Measurements from ENCODE around the gene XAB2. TPM values are rescaled to one million over a fixed set of nuclear protein-coding genes. Genes with fewer than 3 reads are reported as not detected.

The XAB2 gene
- total and polyA plus RNA-seq, 2 experiments from 2014 or later: 27.5 to 81.5 TPM

DNA sequence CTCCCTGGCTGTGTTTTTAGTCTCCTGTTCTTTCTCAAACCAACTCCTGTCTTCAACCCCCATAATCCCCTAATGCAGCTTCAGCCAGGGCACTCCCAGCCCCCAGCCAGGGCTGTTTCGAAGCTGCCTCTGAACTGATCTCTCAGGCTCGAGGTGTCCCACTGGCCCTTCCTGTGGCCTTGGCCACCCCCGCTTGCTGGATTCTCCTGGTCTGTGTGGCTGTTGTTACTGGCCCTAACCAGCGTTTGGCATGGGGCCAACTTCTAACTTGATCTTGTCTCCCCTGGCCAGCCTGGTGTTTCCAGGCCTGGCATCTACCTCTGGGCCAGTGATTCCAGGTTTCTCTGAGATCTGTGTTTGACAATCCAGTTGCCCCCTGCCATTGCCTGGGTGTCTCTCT lies 11.0 kb downstream of the XAB2 start:
- no peaks in the 10 kb centered on the region for H3K4me1 ChIP-seq (ENCODE audit: low read depth)
- no peak overlapping the region for H3K4me3 ChIP-seq
- peaks cover 19% of the 10 kb centered on the region for H3K36me3 ChIP-seq
- H3K27ac ChIP-seq: no peak overlapping the region
- no peaks in the 10 kb centered on the region for H3K9me3 ChIP-seq (ENCODE audit: low read depth)
- TF ChIP-seq, protein P1, sequence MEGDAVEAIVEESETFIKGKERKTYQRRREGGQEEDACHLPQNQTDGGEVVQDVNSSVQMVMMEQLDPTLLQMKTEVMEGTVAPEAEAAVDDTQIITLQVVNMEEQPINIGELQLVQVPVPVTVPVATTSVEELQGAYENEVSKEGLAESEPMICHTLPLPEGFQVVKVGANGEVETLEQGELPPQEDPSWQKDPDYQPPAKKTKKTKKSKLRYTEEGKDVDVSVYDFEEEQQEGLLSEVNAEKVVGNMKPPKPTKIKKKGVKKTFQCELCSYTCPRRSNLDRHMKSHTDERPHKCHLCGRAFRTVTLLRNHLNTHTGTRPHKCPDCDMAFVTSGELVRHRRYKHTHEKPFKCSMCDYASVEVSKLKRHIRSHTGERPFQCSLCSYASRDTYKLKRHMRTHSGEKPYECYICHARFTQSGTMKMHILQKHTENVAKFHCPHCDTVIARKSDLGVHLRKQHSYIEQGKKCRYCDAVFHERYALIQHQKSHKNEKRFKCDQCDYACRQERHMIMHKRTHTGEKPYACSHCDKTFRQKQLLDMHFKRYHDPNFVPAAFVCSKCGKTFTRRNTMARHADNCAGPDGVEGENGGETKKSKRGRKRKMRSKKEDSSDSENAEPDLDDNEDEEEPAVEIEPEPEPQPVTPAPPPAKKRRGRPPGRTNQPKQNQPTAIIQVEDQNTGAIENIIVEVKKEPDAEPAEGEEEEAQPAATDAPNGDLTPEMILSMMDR (IDR thresholded peaks at IDR 0.05; ENCODE audit: low read depth, low read length): no peak
- H3K27me3 ChIP-seq: no peaks in the 10 kb centered on the region
- no peak for DNase-seq (ENCODE audit: low read depth in 1 of 2, low spot score in 1 of 2)

DNA sequence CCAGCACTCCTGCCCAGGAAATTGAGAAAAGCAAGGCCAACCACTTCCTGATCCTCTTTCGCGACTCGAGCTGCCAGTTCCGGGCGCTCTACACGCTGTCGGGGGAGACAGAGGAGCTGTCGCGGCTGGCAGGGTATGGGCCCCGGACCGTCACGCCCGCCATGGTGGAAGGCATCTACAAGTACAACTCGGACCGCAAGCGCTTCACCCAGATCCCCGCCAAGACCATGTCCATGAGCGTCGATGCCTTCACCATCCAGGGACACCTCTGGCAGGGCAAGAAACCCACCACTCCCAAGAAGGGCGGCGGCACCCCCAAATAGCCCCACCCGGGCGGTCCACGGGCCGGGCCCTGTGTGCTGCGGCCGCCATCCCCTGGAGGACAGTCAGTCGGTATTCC lies 11.6 kb downstream of the XAB2 start:
- Histone ChIP-seq H3K27ac (no peak overlapping the region), H3K4me3 (no peak overlapping the region), H3K36me3 (peaks cover 15% of the 10 kb centered on the region), H3K27me3 (no peaks in the 10 kb centered on the region), H3K4me1 (ENCODE audit: low read depth) (no peaks in the 10 kb centered on the region), H3K9me3 (ENCODE audit: low read depth) (no peaks in the 10 kb centered on the region)
- no peak for DNase-seq (ENCODE audit: low read depth in 1 of 2, low spot score in 1 of 2)
- TF ChIP-seq, protein P1 (IDR thresholded peaks at IDR 0.05; ENCODE audit: low read depth, low read length): no peak

DNA sequence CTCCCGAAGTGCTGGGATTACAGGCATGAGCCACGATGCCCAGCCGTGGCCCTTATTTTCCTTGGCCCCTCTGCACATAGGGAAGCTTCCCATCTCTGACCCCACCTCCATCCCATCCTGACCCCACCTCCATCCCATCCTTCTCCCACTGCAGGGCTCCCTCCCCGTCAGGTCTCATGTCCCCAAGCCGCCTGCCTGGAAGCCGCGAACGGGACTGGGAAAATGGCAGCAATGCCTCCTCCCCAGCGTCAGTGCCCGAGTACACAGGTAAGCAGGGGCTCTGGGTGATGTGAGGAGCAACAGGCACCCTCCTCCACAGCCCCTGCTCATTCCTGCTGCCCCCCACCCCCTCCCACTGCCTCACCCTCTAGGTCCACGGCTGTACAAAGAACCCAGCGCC lies 12.2 kb downstream of the XAB2 start:
- H3K9me3 ChIP-seq (ENCODE audit: low read depth): no peaks in the 10 kb centered on the region
- no peak overlapping the region for H3K27ac ChIP-seq
- H3K36me3 ChIP-seq: peaks cover 14% of the 10 kb centered on the region
- TF ChIP-seq, protein P1 (IDR thresholded peaks at IDR 0.05; ENCODE audit: low read depth, low read length): no peak
- no peak for DNase-seq (ENCODE audit: low read depth in 1 of 2, low spot score in 1 of 2)
- no peak overlapping the region for H3K4me3 ChIP-seq
- no peaks in the 10 kb centered on the region for H3K4me1 ChIP-seq (ENCODE audit: low read depth)
- H3K27me3 ChIP-seq: no peaks in the 10 kb centered on the region

DNA sequence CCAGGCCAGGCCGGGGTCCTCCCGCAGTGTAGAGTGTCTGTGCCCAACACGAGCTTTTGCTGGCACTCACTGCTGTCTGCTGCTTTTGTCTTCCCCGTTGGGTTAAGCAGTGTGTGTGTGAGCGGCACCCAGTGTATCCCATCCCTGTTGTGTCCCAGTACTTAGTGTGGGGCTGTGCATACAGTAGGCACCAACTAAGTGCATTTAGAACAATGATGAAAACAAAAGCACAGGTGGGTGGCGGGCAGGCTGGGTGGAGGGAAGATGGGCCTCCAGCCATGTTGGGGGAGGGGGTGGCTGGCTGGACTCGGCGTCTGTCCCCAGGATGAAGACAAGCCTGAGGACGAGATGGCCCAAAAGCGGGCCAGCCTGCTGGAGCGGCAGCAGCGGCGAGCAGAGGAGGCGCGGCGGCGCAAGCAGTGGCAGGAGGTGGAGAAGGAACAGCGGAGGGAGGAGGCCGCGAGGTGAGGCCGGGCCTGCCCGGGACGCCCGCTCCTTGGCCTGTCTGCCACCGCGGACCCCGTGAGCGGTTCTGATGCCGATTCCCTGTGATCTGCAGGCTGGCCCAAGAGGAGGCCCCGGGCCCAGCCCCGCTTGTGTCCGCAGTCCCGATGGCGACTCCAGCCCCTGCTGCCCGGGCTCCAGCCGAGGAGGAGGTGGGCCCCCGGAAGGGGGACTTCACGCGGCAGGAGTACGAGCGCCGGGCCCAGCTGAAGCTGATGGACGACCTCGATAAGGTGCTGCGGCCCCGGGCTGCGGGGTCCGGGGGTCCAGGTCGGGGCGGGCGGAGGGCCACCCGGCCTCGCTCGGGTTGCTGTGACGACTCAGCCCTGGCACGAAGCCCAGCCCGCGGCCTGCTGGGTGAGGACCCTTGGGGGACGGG lies 14.2 kb downstream of the XAB2 start:
- no peak for DNase-seq (ENCODE audit: low read depth in 1 of 2, low spot score in 1 of 2)

DNA sequence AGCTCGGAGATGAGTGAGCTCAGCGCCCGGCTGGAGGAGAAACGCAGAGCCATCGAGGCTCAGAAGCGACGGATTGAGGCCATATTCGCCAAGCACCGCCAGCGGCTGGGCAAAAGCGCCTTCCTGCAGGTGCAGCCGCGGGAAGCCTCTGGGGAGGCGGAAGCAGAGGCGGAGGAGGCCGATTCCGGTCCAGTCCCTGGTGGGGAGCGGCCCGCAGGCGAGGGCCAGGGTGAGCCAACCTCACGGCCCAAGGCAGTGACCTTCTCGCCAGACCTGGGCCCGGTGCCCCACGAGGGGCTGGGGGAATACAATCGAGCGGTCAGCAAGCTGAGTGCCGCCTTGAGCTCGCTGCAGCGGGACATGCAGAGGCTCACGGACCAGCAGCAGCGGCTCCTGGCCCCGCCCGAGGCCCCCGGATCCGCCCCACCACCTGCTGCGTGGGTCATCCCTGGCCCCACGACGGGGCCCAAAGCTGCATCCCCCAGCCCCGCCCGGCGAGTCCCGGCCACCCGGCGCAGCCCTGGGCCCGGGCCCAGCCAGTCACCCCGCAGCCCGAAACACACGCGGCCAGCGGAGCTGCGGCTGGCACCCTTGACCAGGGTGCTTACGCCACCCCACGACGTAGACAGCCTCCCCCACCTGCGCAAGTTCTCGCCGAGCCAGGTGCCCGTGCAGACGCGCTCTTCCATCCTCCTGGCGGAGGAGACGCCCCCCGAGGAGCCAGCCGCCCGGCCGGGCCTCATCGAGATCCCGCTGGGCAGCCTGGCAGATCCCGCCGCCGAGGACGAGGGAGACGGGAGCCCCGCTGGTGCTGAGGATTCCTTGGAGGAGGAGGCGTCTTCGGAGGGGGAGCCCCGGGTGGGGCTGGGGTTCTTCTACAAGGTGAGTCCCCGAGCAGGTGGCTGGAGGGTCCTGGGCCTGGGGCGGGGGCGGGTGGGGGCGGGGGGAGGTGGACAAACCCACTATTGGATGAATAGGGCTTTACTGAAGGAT lies 16.8 kb downstream of the XAB2 start:
- H3K4me1 ChIP-seq (ENCODE audit: low read depth): no peaks in the 10 kb centered on the region
- H3K36me3 ChIP-seq: no peaks in the 10 kb centered on the region
- TF ChIP-seq, protein P1 (IDR thresholded peaks at IDR 0.05; ENCODE audit: low read depth, low read length): no peak
- H3K27ac ChIP-seq: no peak overlapping the region
- no peak for DNase-seq (ENCODE audit: low read depth in 1 of 2, low spot score in 1 of 2)
- H3K9me3 ChIP-seq (ENCODE audit: low read depth): no peaks in the 10 kb centered on the region
- no peaks in the 10 kb centered on the region for H3K27me3 ChIP-seq
- no peak overlapping the region for H3K4me3 ChIP-seq

More for the DNA sequence above, 14.2 kb downstream of the XAB2 start:
- Histone ChIP-seq H3K9me3 (ENCODE audit: low read depth) (no peaks in the 10 kb centered on the region), H3K4me3 (no peak overlapping the region), H3K27me3 (no peaks in the 10 kb centered on the region), H3K27ac (no peak overlapping the region), H3K4me1 (ENCODE audit: low read depth) (no peaks in the 10 kb centered on the region), H3K36me3 (peaks cover 3% of the 10 kb centered on the region)
- TF ChIP-seq, protein P1 (IDR thresholded peaks at IDR 0.05; ENCODE audit: low read depth, low read length): no peak

All from cardiac muscle cell (in vitro differentiated cells and primary cell).